Measurements from ENCODE around the gene FNBP1. TPM values are rescaled to one million over a fixed set of nuclear protein-coding genes. Genes with fewer than 3 reads are reported as not detected.

FNBP1 gene
- total and polyA plus RNA-seq, 2 donors (not counting 1 experiment from before 2014, with no cell fraction given) = 20.8 to 44.3 TPM

GRCh38 chr9:129964901-129965734 lies 77.9 kb downstream of the FNBP1 start:
- Histone ChIP-seq H3K9ac (ENCODE audit: insufficient read depth, low read length) (no peak overlapping the region), H3K9me3 (ENCODE audit: control insufficient read depth, insufficient read depth, low read depth, low read length) (no peaks in the 10 kb centered on the region), H3K27ac (ENCODE audit: insufficient read depth, low read length) (peak overlapping the region; percentile 90), H3K4me1 (ENCODE audit: control insufficient read depth, extremely low read depth, insufficient read depth, low read length) (peaks cover 21% of the 10 kb centered on the region), H4K20me1 (ENCODE audit: control insufficient read depth, extremely low read depth, insufficient read depth, low read length) (no peaks in the 10 kb centered on the region), H2AFZ (ENCODE audit: low read length) (peak overlapping the region; percentile 40), H3K36me3 (ENCODE audit: control insufficient read depth, insufficient read depth, low read length) (no peaks in the 10 kb centered on the region), H3K27me3 (ENCODE audit: control insufficient read depth, insufficient read depth, low read length) (no peaks in the 10 kb centered on the region), H3K4me3 (replicated peaks in 1 of 4; ENCODE audit: control extremely low read depth in 1 of 4, insufficient read depth in 1 of 4, low read depth in 3 of 4, low read length in 4 of 4) (no peak overlapping the region), H3K4me2 (ENCODE audit: extremely low read depth, insufficient read depth, low read length) (peak overlapping the region; percentile 66), H3K79me2 (ENCODE audit: control insufficient read depth, insufficient read depth, low read length) (no peaks in the 10 kb centered on the region)
- peak; percentile 84 to 93 for DNase-seq (ENCODE audit: low read depth in 2 of 2)
- TF ChIP-seq EZH2 (IDR thresholded peaks at IDR 0.05; ENCODE audit: low read length, missing control alignments) (no peak), CTCF (conservative IDR thresholded peaks at IDR 0.05 in 1 of 2, IDR thresholded peaks at IDR 0.05 in 1 of 2; ENCODE audit: low read depth in 1 of 2, low read length in 2 of 2) (no peak)

- Histone ChIP-seq H3K27ac (ENCODE audit: insufficient read depth, low read length) (peak overlapping the region; percentile 90), H3K36me3 (ENCODE audit: control insufficient read depth, insufficient read depth, low read length) (no peaks in the 10 kb centered on the region), H3K4me3 (replicated peaks in 1 of 4; ENCODE audit: control extremely low read depth in 1 of 4, insufficient read depth in 1 of 4, low read depth in 3 of 4, low read length in 4 of 4) (peak overlapping the region; percentile 56 to 60 (median 57)), H3K27me3 (ENCODE audit: control insufficient read depth, insufficient read depth, low read length) (no peaks in the 10 kb centered on the region), H4K20me1 (ENCODE audit: control insufficient read depth, extremely low read depth, insufficient read depth, low read length) (no peaks in the 10 kb centered on the region), H3K4me1 (ENCODE audit: control insufficient read depth, extremely low read depth, insufficient read depth, low read length) (peaks cover 19% of the 10 kb centered on the region), H3K79me2 (ENCODE audit: control insufficient read depth, insufficient read depth, low read length) (no peaks in the 10 kb centered on the region), H3K4me2 (ENCODE audit: extremely low read depth, insufficient read depth, low read length) (peak overlapping the region; percentile 92), H2AFZ (ENCODE audit: low read length) (peak overlapping the region; percentile 60), H3K9ac (ENCODE audit: insufficient read depth, low read length) (peak overlapping the region; percentile 64), H3K9me3 (ENCODE audit: control insufficient read depth, insufficient read depth, low read depth, low read length) (no peaks in the 10 kb centered on the region)
- no peak for TF ChIP-seq CTCF (conservative IDR thresholded peaks at IDR 0.05 in 1 of 2, IDR thresholded peaks at IDR 0.05 in 1 of 2; ENCODE audit: low read depth in 1 of 2, low read length in 2 of 2)
- no peak for TF ChIP-seq EZH2 (IDR thresholded peaks at IDR 0.05; ENCODE audit: low read length, missing control alignments)
- DNase-seq (ENCODE audit: low read depth in 2 of 2) = peak; percentile 44 to 65
Measured at GRCh38 chr9:129962889-129963703, 79.9 kb downstream of the FNBP1 start.

- Histone ChIP-seq H3K36me3 (ENCODE audit: control insufficient read depth, insufficient read depth, low read length) (no peaks in the 10 kb centered on the region), H3K79me2 (ENCODE audit: control insufficient read depth, insufficient read depth, low read length) (no peaks in the 10 kb centered on the region), H3K4me3 (replicated peaks in 1 of 4; ENCODE audit: control extremely low read depth in 1 of 4, insufficient read depth in 1 of 4, low read depth in 3 of 4, low read length in 4 of 4) (peak overlapping the region; percentile 56 to 60 (median 57)), H3K9ac (ENCODE audit: insufficient read depth, low read length) (peak overlapping the region; percentile 64), H3K4me1 (ENCODE audit: control insufficient read depth, extremely low read depth, insufficient read depth, low read length) (peaks cover 19% of the 10 kb centered on the region), H2AFZ (ENCODE audit: low read length) (peak overlapping the region; percentile 60), H3K9me3 (ENCODE audit: control insufficient read depth, insufficient read depth, low read depth, low read length) (no peaks in the 10 kb centered on the region), H3K27me3 (ENCODE audit: control insufficient read depth, insufficient read depth, low read length) (no peaks in the 10 kb centered on the region), H4K20me1 (ENCODE audit: control insufficient read depth, extremely low read depth, insufficient read depth, low read length) (no peaks in the 10 kb centered on the region), H3K4me2 (ENCODE audit: extremely low read depth, insufficient read depth, low read length) (peak overlapping the region; percentile 92), H3K27ac (ENCODE audit: insufficient read depth, low read length) (peak overlapping the region; percentile 90)
- DNase-seq (ENCODE audit: low read depth in 2 of 2) = peak in 1 of 2 donors; percentile 9
- no peak for TF ChIP-seq CTCF (conservative IDR thresholded peaks at IDR 0.05 in 1 of 2, IDR thresholded peaks at IDR 0.05 in 1 of 2; ENCODE audit: low read depth in 1 of 2, low read length in 2 of 2)
- TF ChIP-seq EZH2 (IDR thresholded peaks at IDR 0.05; ENCODE audit: low read length, missing control alignments) = no peak
Measured at GRCh38 chr9:129962451-129962864, 80.5 kb downstream of the FNBP1 start.

Measured in fibroblast of lung (primary cell).